Measurements from ENCODE around the gene CD248.

CD248 gene

GRCh38 chr11:66266378-66267038 is 50.3 kb downstream of the CD248 start:
- no peak for DNase-seq (ENCODE audit: low read depth)
- peak overlapping the region; percentile 67; the same call in 1 of the 2 replicates for H3K4me3 ChIP-seq (ENCODE audit: control insufficient read depth, low read depth, low read length)
- no peak for TF ChIP-seq CTCF (IDR thresholded peaks at IDR 0.05; ENCODE audit: control insufficient read depth, insufficient read depth, low read depth, low read length, missing control alignments)

- DNase-seq (ENCODE audit: low read depth) = no peak
- TF ChIP-seq CTCF (IDR thresholded peaks at IDR 0.05; ENCODE audit: control insufficient read depth, insufficient read depth, low read depth, low read length, missing control alignments) = no peak
- H3K4me3 ChIP-seq (ENCODE audit: control insufficient read depth, low read depth, low read length) = no peak overlapping the region
These were observed 51.1 kb downstream of the CD248 start for GRCh38 chr11:66265531-66266377.

GRCh38 chr11:66264914-66265313 is 51.9 kb downstream of the CD248 start:
- DNase-seq (ENCODE audit: low read depth) = no peak
- no peak overlapping the region for H3K4me3 ChIP-seq (ENCODE audit: control insufficient read depth, low read depth, low read length)
- peak; percentile 40 for TF ChIP-seq CTCF (IDR thresholded peaks at IDR 0.05; ENCODE audit: control insufficient read depth, insufficient read depth, low read depth, low read length, missing control alignments)

Measured in AG09309 (cell line).